Ectodermal cell (in vitro differentiated cells): ENCODE results near the gene PPP6R1.

Experiments
- H3K27ac ChIP-seq: 2 replicates; pipeline ENCODE4 v1.7.0; 2013; ENCODE audit warnings: mild to moderate bottlenecking, low read depth, low read length; ENCODE audit not compliant: insufficient read depth, poor library complexity, severe bottlenecking
- H3K27me3 ChIP-seq: 2 replicates; pipeline ENCODE4 v1.7.0; 2013; ENCODE audit warnings: mild to moderate bottlenecking, low read length; ENCODE audit not compliant: insufficient read depth, control insufficient read depth, poor library complexity, severe bottlenecking
- H3K36me3 ChIP-seq: one replicate; pipeline ENCODE4 v1.7.0; 2013; ENCODE audit warnings: low read length; ENCODE audit not compliant: control insufficient read depth, insufficient read depth
- H3K4me1 ChIP-seq: one replicate; pipeline ENCODE4 v1.7.0; 2013; ENCODE audit warnings: low read length; ENCODE audit not compliant: control insufficient read depth, insufficient read depth
- H3K4me3 ChIP-seq: 2 replicates; pipeline ENCODE4 v1.7.0; 2013; ENCODE audit warnings: low read depth, low read length, control low read depth; ENCODE audit not compliant: insufficient read depth
- H3K9me3 ChIP-seq: 2 replicates; pipeline ENCODE4 v1.7.0; 2013; ENCODE audit warnings: mild to moderate bottlenecking, low read length, moderate library complexity; ENCODE audit not compliant: control insufficient read depth
- WGBS, 2 experiments: methylation state at CpG; one replicate each; pipeline ENCODE4 v1.1.7; 2013; ENCODE audit warnings: missing lambda C conversion rate in 2 of 2; 5-methylcytosine and 5-hydroxymethylcytosine counted together

Gene PPP6R1

GRCh38 chr19:55272142-55272541, 13.3 kb upstream of the PPP6R1 start:
- Histone ChIP-seq H3K36me3 (peaks cover 9% of the 10 kb centered on the region), H3K27me3 (no peaks in the 10 kb centered on the region), H3K27ac (no peak overlapping the region), H3K4me1 (no peaks in the 10 kb centered on the region), H3K9me3 (no peaks in the 10 kb centered on the region), H3K4me3 (no peak overlapping the region)
- 92 to 94% methylated on average over 18 of the region's 18 CpGs for WGBS, 2 experiments

DNA sequence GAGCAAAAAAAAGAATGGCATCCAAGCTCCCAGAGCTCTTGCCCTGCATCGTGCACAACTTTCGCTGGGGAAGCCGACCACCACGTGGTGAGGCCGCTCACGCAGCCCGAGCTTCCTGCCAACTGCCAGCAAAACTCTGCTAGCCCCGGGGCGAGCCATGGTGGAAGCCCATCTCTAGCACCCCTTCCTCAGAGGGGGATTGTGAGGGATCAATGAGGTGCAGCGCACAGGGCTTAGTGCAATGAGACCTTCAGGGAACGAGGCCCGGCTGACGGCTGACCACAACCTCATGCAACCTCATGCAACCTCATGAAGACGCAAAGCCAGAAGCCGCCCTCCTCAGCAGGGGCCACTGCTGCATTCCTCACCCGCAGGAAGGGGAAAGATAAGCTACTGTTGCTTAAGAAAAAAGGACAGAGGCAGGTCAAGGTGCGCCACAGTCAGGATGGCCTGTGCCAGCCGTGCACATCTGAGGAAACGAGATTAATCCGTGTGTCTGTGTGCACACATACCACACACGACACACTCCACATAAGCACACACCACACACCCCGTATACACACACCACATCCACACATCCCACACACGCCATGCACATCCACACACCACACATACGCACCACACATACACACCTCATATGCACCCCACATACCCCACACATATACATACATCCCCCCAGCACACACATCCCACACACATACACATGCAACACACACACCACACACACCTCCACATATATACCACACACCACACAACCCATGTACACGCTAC, 11.5 kb upstream of the PPP6R1 start:
- Histone ChIP-seq H3K4me3 (no peak overlapping the region), H3K27me3 (no peaks in the 10 kb centered on the region), H3K27ac (no peak overlapping the region), H3K4me1 (no peaks in the 10 kb centered on the region), H3K36me3 (peaks cover 6% of the 10 kb centered on the region), H3K9me3 (no peaks in the 10 kb centered on the region)
- 93 to 94% methylated on average over 25 of the region's 25 CpGs for WGBS, 2 experiments

DNA sequence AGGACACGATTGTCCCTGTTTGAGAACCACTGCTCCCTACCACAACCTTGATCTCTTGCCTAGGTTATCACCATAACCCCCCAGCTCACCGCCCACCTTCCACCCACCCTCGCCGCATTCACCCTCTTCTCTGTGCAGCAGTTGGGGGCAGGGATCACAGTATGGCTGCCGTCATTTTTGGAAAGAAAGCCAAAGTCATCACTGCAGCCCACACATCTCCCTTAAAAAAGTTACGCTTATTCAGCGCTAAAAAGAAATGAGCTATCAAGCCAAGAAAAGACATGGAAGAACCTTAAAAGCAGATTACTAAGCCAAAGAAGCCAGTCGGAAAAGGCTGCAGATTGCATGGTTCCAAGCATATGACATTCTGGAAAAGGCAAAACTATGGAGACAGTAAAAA, 10.5 kb upstream of the PPP6R1 start:
- Histone ChIP-seq H3K4me1 (no peaks in the 10 kb centered on the region), H3K27me3 (no peaks in the 10 kb centered on the region), H3K36me3 (peaks cover 6% of the 10 kb centered on the region), H3K4me3 (no peak overlapping the region), H3K9me3 (no peaks in the 10 kb centered on the region), H3K27ac (no peak overlapping the region)
- WGBS, 2 experiments: 92 to 93% methylated on average over 8 of the region's 8 CpGs

GRCh38 chr19:55266840-55267239, 8.0 kb upstream of the PPP6R1 start:
- H3K27ac ChIP-seq: no peak overlapping the region
- H3K27me3 ChIP-seq: no peaks in the 10 kb centered on the region
- no peak overlapping the region for H3K4me3 ChIP-seq
- H3K9me3 ChIP-seq: no peaks in the 10 kb centered on the region
- H3K4me1 ChIP-seq: no peaks in the 10 kb centered on the region
- H3K36me3 ChIP-seq: peaks cover 3% of the 10 kb centered on the region
- WGBS, 2 experiments: 91 to 97% methylated on average over 4 of the region's 4 CpGs

GRCh38 chr19:55266404-55266803, 7.6 kb upstream of the PPP6R1 start:
- Histone ChIP-seq H3K27me3 (no peaks in the 10 kb centered on the region), H3K36me3 (peaks cover 3% of the 10 kb centered on the region), H3K4me1 (no peaks in the 10 kb centered on the region), H3K27ac (no peak overlapping the region), H3K9me3 (no peaks in the 10 kb centered on the region), H3K4me3 (no peak overlapping the region)
- WGBS, 2 experiments: 93 to 97% methylated on average over 3 of the region's 3 CpGs

DNA sequence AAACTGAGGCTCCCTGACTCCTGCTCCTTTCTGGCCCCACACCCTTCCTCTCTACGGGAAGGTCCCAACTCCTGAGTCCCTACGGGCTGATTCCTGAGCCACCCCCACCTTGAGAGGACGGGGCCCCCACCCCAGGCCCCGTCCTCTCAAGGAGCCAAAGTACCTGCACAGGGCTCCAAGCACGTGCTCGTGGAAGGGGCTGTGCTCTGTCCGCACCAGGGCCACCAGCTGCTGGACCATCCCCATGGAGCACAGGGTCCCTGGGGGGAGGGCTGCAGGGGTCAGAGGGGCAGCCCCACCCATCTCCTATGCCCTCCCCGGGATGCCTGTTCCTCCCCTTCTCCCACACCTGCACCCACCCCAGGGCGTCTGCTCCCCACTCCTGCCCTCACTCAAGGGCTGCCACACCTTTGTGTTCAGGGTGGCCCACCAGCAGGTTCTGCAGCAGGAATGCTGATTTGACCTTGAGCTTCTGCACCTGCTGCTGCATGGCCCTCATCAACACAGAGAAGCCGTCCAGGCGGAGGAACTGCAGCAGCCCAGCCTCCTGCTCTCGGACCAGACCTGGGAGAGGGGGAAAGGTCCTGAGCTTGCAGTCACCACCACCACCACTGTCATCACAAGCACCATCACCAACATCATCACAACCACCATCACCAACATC, 7.0 kb upstream of the PPP6R1 start:
- Histone ChIP-seq H3K9me3 (no peaks in the 10 kb centered on the region), H3K27me3 (no peaks in the 10 kb centered on the region), H3K27ac (no peak overlapping the region), H3K4me1 (no peaks in the 10 kb centered on the region), H3K4me3 (no peak overlapping the region), H3K36me3 (peaks cover 3% of the 10 kb centered on the region)
- WGBS, 2 experiments: 92 to 97% methylated on average over 12 of the region's 12 CpGs

DNA sequence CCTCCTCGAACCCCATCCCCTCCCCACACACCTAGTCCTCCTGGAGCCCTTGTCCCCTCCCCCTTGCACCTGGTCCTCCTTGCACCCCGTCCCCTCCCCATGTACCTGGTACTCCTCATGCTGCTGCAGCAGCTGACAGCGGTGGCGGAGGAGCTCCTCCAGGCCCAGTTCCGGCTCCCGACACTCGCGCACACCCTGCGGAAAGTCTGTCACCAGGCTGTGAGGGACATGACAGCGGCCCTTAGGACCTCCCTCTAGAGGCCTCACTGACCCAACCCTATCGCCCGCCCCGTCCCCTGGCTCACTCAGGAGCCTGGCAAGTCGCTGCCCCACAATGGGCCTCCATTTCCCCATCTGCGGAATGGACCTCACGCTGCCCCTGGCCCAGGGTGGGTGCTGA, 6.4 kb upstream of the PPP6R1 start:
- H3K36me3 ChIP-seq: peaks cover 3% of the 10 kb centered on the region
- no peaks in the 10 kb centered on the region for H3K9me3 ChIP-seq
- H3K4me1 ChIP-seq: peaks cover 2% of the 10 kb centered on the region
- 92% methylated on average over 16 of the region's 16 CpGs for WGBS, 2 experiments
- H3K27ac ChIP-seq: no peak overlapping the region
- no peaks in the 10 kb centered on the region for H3K27me3 ChIP-seq
- no peak overlapping the region for H3K4me3 ChIP-seq

DNA sequence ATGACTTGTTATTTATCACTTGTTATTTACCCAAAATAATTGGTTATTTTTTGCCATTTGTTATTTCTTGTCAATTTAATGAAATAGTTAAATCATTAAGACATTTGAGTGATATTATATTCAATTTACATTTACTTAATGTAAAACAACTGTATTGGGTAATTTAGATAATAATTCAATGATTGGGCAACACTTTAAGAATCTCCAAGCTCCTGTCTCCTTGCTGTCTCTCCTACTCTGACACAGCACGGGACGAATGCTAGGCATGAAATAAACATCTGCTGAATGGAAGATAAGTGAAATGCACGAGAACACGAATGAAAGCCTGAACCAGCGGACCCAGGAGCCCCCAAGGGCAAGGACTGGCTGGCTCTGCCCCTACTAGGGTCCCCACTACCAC, 5.7 kb upstream of the PPP6R1 start:
- peaks cover 8% of the 10 kb centered on the region for H3K4me1 ChIP-seq
- no peak overlapping the region for H3K4me3 ChIP-seq
- WGBS, 2 experiments: 92 to 95% methylated on average over 5 of the region's 5 CpGs
- no peaks in the 10 kb centered on the region for H3K27me3 ChIP-seq
- no peak overlapping the region for H3K27ac ChIP-seq
- H3K36me3 ChIP-seq: peaks cover 3% of the 10 kb centered on the region
- H3K9me3 ChIP-seq: no peaks in the 10 kb centered on the region

DNA sequence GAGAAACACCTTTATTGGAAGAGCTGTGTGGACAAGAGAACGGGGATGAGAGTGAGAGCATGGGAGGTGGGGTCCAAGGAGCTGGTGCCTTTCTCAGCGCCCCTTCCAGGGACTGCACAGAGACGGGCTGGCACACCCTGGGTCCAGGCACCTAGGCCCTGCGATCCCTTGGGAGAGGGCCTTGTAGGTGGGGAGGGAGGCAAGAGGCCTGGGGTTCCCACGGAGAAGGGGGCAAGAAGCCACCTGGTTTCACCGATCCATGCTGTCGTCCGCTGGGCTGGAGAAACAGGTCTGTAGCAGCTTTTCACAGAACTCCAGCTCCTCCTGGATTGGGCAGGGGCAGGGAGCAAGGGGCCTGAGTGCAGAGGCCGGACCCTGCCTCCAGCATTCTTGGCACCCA, 3.5 kb upstream of the PPP6R1 start:
- Histone ChIP-seq H3K9me3 (no peaks in the 10 kb centered on the region), H3K27me3 (no peaks in the 10 kb centered on the region), H3K27ac (no peak overlapping the region), H3K4me1 (peaks cover 14% of the 10 kb centered on the region), H3K36me3 (peaks cover 3% of the 10 kb centered on the region), H3K4me3 (no peak overlapping the region)
- 96% methylated on average over 9 of the region's 9 CpGs for WGBS, 2 experiments

DNA sequence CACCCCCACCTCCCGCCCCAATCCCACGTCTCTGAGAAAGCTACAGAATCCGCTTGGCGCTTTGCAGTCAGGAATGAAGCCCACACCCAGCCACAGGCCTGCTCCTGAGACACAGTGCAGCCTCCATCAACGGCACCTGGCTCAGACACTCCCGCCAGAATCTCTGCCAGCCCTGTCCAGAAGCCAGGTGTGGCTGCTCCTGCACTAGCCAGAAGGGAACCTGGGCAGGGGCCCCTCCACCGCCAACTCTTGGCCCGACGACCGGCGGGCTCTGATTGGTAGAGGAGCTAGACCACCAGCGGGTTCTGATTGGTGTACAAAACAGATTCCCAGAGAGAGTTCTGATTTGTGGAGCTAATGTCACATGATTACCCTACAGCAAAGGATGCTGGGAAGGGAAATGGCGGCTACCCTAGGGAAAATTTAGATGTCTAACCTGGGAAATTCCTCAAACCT, 2.9 kb upstream of the PPP6R1 start:
- Histone ChIP-seq H3K4me1 (peaks cover 19% of the 10 kb centered on the region), H3K9me3 (no peaks in the 10 kb centered on the region), H3K27ac (no peak overlapping the region), H3K4me3 (no peak overlapping the region), H3K36me3 (peaks cover 3% of the 10 kb centered on the region), H3K27me3 (no peaks in the 10 kb centered on the region)
- WGBS, 2 experiments: 92 to 94% methylated on average over 13 of the region's 13 CpGs
